ENCODE data around the gene ZNF580. TPM values are rescaled to one million over a fixed set of nuclear protein-coding genes. Genes with fewer than 3 reads are reported as not detected.

Gene ZNF580
- polyA plus RNA-seq, 3 donors from 2014 or later, result 9.6 to 27.8 (median 13.8) TPM

GRCh38 chr19:55676889-55677505, 36.2 kb downstream of the ZNF580 start:
- peaks cover 37 to 52% of the 10 kb centered on the region in 2 donors for H3K4me1 Mint-ChIP-seq
- no peaks in the 10 kb centered on the region for H3K9me3 Mint-ChIP-seq
- H3K36me3 Mint-ChIP-seq, result peaks cover 0 to 8% (median 0%) of the 10 kb centered on the region in 3 donors
- H3K4me3 Mint-ChIP-seq, result peak overlapping the region; percentile 72 to 98 (median 94)
- peaks cover 6 to 15% (median 10%) of the 10 kb centered on the region in 3 donors for H3K27me3 Mint-ChIP-seq (ENCODE audit: low read depth in 3 of 3)
- no peak for DNase-seq
- H3K27ac Mint-ChIP-seq, result peak overlapping the region; percentile 96 to 99 (median 98)

- Mint-ChIP-seq H3K36me3 (peaks cover 0 to 5% (median 0%) of the 10 kb centered on the region in 3 donors), H3K9me3 (no peaks in the 10 kb centered on the region), H3K27me3 (ENCODE audit: low read depth in 3 of 3) (peaks cover 6 to 12% (median 10%) of the 10 kb centered on the region in 3 donors), H3K27ac (peak overlapping the region; percentile 18 to 96 (median 75)), H3K4me1 (peaks cover 37 to 47% of the 10 kb centered on the region in 2 donors), H3K4me3 (peak overlapping the region in 4 of 5 donors; percentile 22 to 98 (median 54))
- DNase-seq, result no peak
These were observed 36.8 kb downstream of the ZNF580 start for GRCh38 chr19:55677572-55678028.

- no peaks in the 10 kb centered on the region for H3K9me3 Mint-ChIP-seq
- DNase-seq, result no peak
- H3K27me3 Mint-ChIP-seq (ENCODE audit: low read depth in 3 of 3), result peaks cover 6 to 12% (median 10%) of the 10 kb centered on the region in 3 donors
- peaks cover 0 to 4% (median 0%) of the 10 kb centered on the region in 3 donors for H3K36me3 Mint-ChIP-seq
- peaks cover 37 to 46% of the 10 kb centered on the region in 2 donors for H3K4me1 Mint-ChIP-seq
- H3K27ac Mint-ChIP-seq, result peak overlapping the region in 4 of 6 donors; percentile 18 to 96 (median 68)
- no peak overlapping the region for H3K4me3 Mint-ChIP-seq
These were observed 37.4 kb downstream of the ZNF580 start for GRCh38 chr19:55678121-55678671.

- peaks cover 3 to 12% (median 8%) of the 10 kb centered on the region in 3 donors for H3K27me3 Mint-ChIP-seq (ENCODE audit: low read depth in 3 of 3)
- no peaks in the 10 kb centered on the region for H3K9me3 Mint-ChIP-seq
- no peaks in the 10 kb centered on the region for H3K36me3 Mint-ChIP-seq
- H3K27ac Mint-ChIP-seq, result no peak overlapping the region
- DNase-seq, result no peak
- H3K4me3 Mint-ChIP-seq, result no peak overlapping the region
- peaks cover 39 to 44% of the 10 kb centered on the region in 2 donors for H3K4me1 Mint-ChIP-seq
These were observed 38.8 kb downstream of the ZNF580 start for GRCh38 chr19:55679343-55680257.

- DNase-seq, result no peak
- Mint-ChIP-seq H3K27me3 (ENCODE audit: low read depth in 3 of 3) (peaks cover under 1 to 9% (median 5%) of the 10 kb centered on the region in 3 donors), H3K36me3 (no peaks in the 10 kb centered on the region), H3K9me3 (no peaks in the 10 kb centered on the region), H3K4me1 (peaks cover 37 to 44% of the 10 kb centered on the region in 2 donors), H3K27ac (peak overlapping the region in 1 of 6 donors; percentile 28), H3K4me3 (peak overlapping the region in 1 of 5 donors; percentile 42)
These were observed 39.7 kb downstream of the ZNF580 start for GRCh38 chr19:55680339-55681130.

- no peak for DNase-seq
- H3K36me3 Mint-ChIP-seq, result no peaks in the 10 kb centered on the region
- no peaks in the 10 kb centered on the region for H3K9me3 Mint-ChIP-seq
- no peak overlapping the region for H3K4me3 Mint-ChIP-seq
- H3K4me1 Mint-ChIP-seq, result peaks cover 34 to 35% of the 10 kb centered on the region in 2 donors
- H3K27me3 Mint-ChIP-seq (ENCODE audit: low read depth in 3 of 3), result peaks cover 0 to 5% (median 2%) of the 10 kb centered on the region in 3 donors
- H3K27ac Mint-ChIP-seq, result no peak overlapping the region
These were observed 40.6 kb downstream of the ZNF580 start for GRCh38 chr19:55681131-55682092.

- no peak for DNase-seq
- Mint-ChIP-seq H3K4me3 (no peak overlapping the region), H3K27me3 (ENCODE audit: low read depth in 3 of 3) (peaks cover 0 to 4% (median 0%) of the 10 kb centered on the region in 3 donors), H3K4me1 (peaks cover 13 to 17% of the 10 kb centered on the region in 2 donors), H3K27ac (no peak overlapping the region), H3K9me3 (no peaks in the 10 kb centered on the region), H3K36me3 (no peaks in the 10 kb centered on the region)
These were observed 42.9 kb downstream of the ZNF580 start for GRCh38 chr19:55683449-55684261.

- no peaks in the 10 kb centered on the region for H3K9me3 Mint-ChIP-seq
- H3K36me3 Mint-ChIP-seq, result no peaks in the 10 kb centered on the region
- H3K4me3 Mint-ChIP-seq, result no peak overlapping the region
- peaks cover 11 to 13% of the 10 kb centered on the region in 2 donors for H3K4me1 Mint-ChIP-seq
- DNase-seq, result no peak
- H3K27me3 Mint-ChIP-seq (ENCODE audit: low read depth in 3 of 3), result no peaks in the 10 kb centered on the region
- H3K27ac Mint-ChIP-seq, result no peak overlapping the region
These were observed 44.3 kb downstream of the ZNF580 start for GRCh38 chr19:55684946-55685681.

GRCh38 chr19:55685776-55686175, 45.0 kb downstream of the ZNF580 start:
- Mint-ChIP-seq H3K4me1 (peaks cover 11 to 13% of the 10 kb centered on the region in 2 donors), H3K27me3 (ENCODE audit: low read depth in 3 of 3) (no peaks in the 10 kb centered on the region), H3K36me3 (no peaks in the 10 kb centered on the region), H3K4me3 (no peak overlapping the region), H3K27ac (no peak overlapping the region), H3K9me3 (no peaks in the 10 kb centered on the region)
- DNase-seq, result no peak

- Mint-ChIP-seq H3K4me3 (no peak overlapping the region), H3K27ac (no peak overlapping the region), H3K27me3 (ENCODE audit: low read depth in 3 of 3) (no peaks in the 10 kb centered on the region), H3K9me3 (no peaks in the 10 kb centered on the region), H3K4me1 (peaks cover 11 to 13% of the 10 kb centered on the region in 2 donors), H3K36me3 (no peaks in the 10 kb centered on the region)
- DNase-seq, result no peak
These were observed 45.7 kb downstream of the ZNF580 start for GRCh38 chr19:55686311-55687050.
